Measurements from ENCODE around the gene GAPVD1. TPM values are rescaled to one million over a fixed set of nuclear protein-coding genes. Genes with fewer than 3 reads are reported as not detected.

Gene GAPVD1
- total and polyA plus RNA-seq, 2 of the 13 experiments (the other 11 are each of a cell fraction or from before 2014, with no cell fraction given): 11.1 to 33.2 TPM

DNA sequence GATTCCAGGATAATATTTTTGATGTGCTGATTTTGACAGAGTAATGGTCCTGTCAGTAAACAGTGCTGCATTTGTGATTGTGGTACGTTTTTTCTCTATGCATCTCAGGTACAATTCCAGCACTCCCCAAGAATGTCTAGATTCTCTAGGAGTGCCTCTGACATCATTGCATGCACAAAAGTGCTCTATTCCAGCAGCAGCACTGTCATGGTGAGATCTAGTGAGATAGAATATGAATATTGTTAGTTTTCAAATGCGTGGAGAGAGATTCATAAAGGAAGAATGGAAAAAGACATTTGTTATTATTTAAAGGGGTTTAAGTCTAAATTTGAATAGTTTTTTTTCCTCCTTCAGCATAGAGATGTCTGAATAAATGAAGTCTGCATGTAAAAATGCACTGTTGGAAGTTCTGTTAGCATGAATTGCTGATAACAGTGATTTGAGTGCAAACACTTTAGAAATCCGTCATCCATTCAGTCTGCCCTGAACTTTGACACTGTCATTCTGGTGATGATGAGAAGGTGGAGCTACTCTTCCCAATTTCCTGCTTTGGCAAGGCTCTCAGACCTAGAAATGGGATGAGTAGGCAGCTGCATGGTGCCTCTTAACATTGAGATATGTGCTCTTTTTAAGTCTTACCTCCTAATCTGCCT lies 84.6 kb downstream of the GAPVD1 start:
- Histone ChIP-seq H3K9ac (ENCODE audit: insufficient read depth, low read depth, low read length) (no peak overlapping the region), H3K36me3 (replicated peaks in 1 of 2; ENCODE audit: control insufficient read depth in 1 of 2, insufficient read depth in 2 of 2, low read length in 2 of 2) (peaks cover 6 to 60% of the 10 kb centered on the region in 2 experiments; a peak in 4 of 5 replicates), H3K27me3 (ENCODE audit: control insufficient read depth in 1 of 2, insufficient read depth in 2 of 2, low read length in 2 of 2) (no peaks in the 10 kb centered on the region), H3K27ac (ENCODE audit: extremely low read length, insufficient read depth, low read length) (no peak overlapping the region), H2AFZ (ENCODE audit: low read length) (no peak overlapping the region), H3K4me3 (replicated peaks in 1 of 3; ENCODE audit: insufficient read depth in 1 of 3, low read depth in 2 of 3, low read length in 3 of 3) (no peak overlapping the region), H4K20me1 (ENCODE audit: insufficient read depth, low read length) (no peaks in the 10 kb centered on the region), H3K4me2 (ENCODE audit: low read depth, low read length) (no peak overlapping the region), H3K4me1 (ENCODE audit: insufficient read depth, low read length) (peaks cover 22% of the 10 kb centered on the region), H3K79me2 (ENCODE audit: insufficient read depth, low read length) (no peaks in the 10 kb centered on the region), H3K9me3 (ENCODE audit: low read length) (no peaks in the 10 kb centered on the region)
- WGBS (ENCODE audit: low lambda C conversion rate): 73% methylated on average over 3 of the region's 3 CpGs
- no TSS peak for BruUV-seq (replicated peaks)
- ChIA-PET CTCF (ENCODE audit: low intra/inter-chr PET ratio, low total read pairs) (no interaction called here), POLR2A (interaction anchor here (1.4 kb wide), 1 partner anchor 105 kb away, joined by 6 read pairs; the partner anchor contains the start of gene HSPA5)
- DNase-seq (ENCODE audit: low spot score) (peak; percentile 23), FAIRE-seq (peak; percentile 18), ATAC-seq (peak; percentile 74)
- TF ChIP-seq, protein P1, sequence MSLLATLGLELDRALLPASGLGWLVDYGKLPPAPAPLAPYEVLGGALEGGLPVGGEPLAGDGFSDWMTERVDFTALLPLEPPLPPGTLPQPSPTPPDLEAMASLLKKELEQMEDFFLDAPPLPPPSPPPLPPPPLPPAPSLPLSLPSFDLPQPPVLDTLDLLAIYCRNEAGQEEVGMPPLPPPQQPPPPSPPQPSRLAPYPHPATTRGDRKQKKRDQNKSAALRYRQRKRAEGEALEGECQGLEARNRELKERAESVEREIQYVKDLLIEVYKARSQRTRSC (CRISPR knock-in tag; IDR thresholded peaks at IDR 0.05; ENCODE audit: low read depth): no peak
- TF ChIP-seq MAFK (conservative IDR thresholded peaks at IDR 0.05 in 1 of 2, IDR thresholded peaks at IDR 0.05 in 1 of 2; ENCODE audit: low read length in 2 of 2) (peak; percentile 70 to 77; a peak in 3 of 4 replicates), NR2C2 (CRISPR knock-in tag; IDR thresholded peaks at IDR 0.05; ENCODE audit: borderline replicate concordance) (peak; percentile 52; the same call in 1 of the 2 replicates), CC2D1A (CRISPR knock-in tag; IDR thresholded peaks at IDR 0.05) (no peak), HNF4A (CRISPR knock-in tag; IDR thresholded peaks at IDR 0.05) (peak; percentile 46; the same call in 1 of the 2 replicates), MAFF (IDR thresholded peaks at IDR 0.05; ENCODE audit: low read depth, low read length) (peak; percentile 64), CENPT (CRISPR knock-in tag; IDR thresholded peaks at IDR 0.05; ENCODE audit: low read depth) (no peak)
- TF ChIP-seq, protein P2, sequence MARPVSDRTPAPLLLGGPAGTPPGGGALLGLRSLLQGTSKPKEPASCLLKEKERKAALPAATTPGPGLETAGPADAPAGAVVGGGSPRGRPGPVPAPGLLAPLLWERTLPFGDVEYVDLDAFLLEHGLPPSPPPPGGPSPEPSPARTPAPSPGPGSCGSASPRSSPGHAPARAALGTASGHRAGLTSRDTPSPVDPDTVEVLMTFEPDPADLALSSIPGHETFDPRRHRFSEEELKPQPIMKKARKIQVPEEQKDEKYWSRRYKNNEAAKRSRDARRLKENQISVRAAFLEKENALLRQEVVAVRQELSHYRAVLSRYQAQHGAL (CRISPR knock-in tag; IDR thresholded peaks at IDR 0.05; ENCODE audit: not compliant biosample characterization): no peak
- in situ Hi-C loops (cut with HindIII; ENCODE audit: extremely low pct_ligation_motif_present, low pct_unique_long_range_greater_than_20kb): no loop called here
- intact Hi-C loops (cut with micrococcal nuclease; ENCODE audit: unreplicated experiment): no loop called here
